K562 (cell line): ENCODE data around the gene KRTAP20-3. TPM values are rescaled to one million over a fixed set of nuclear protein-coding genes. Genes with fewer than 3 reads are reported as not detected.

Source experiments
- ATAC-seq: fragments of 200-7000 bp; cut with Tn5 transposase; 3 replicates; pipeline ENCODE4 v1.9.1; 2020; ENCODE audit warnings: moderate library complexity
- BruUV-seq: library from RNA; stranded (reverse); fragments of 400-500 nt; replicated peaks from 2 replicates; lab custom pipeline; 2021; lab: Mats Ljungman, UMichigan
- CTCF ChIA-PET: fragments of 300-600 bp; formaldehyde crosslinking; extraction: SDS; loops from one replicate; lab custom pipeline; 2021; ENCODE audit warnings: low intra/inter-chr PET ratio; lab: Yijun Ruan, JAX
- POLR2A ChIA-PET: fragments of 300-600, 350-650 bp; sonication (Branson Sonifier 250); formaldehyde crosslinking; extraction: SDS; loops from one replicate; lab custom pipeline; 2021; ENCODE audit warnings: antibody characterized with exemption, inconsistent platforms; lab: Yijun Ruan, JAX
- DNase-seq, 4 experiments: peaks; one replicate each; pipeline versions ENCODE4 v3.0.0 to v3.0.0-alpha.2; 2011 to 2018; ENCODE audit warnings: low spot score in 3 of 4, mixed read lengths in 3 of 4; ENCODE audit errors: extremely low read depth in 1 of 4
- FAIRE-seq: peaks from 2 replicates; lab custom pipeline; 2011; peaks lifted over from hg19 to GRCh38; lab: Jason Lieb, UNC
- H2AFZ ChIP-seq: 2 replicates; pipeline ENCODE4 v1.6.0; 2011; ENCODE audit warnings: low read depth, low read length, control low read depth, inconsistent platforms
- H3K27ac ChIP-seq: fragments of 200-600 bp; 3 replicates; pipeline ENCODE4 v1.8.0; 2011; ENCODE audit warnings: low read depth, mild to moderate bottlenecking, control low read depth, inconsistent platforms, low read length, moderate library complexity, mixed read lengths; ENCODE audit errors: extremely low read depth
- H3K27me3 ChIP-seq, 2 experiments: fragments of 300-600 bp in 1 of 2; 2 replicates in 1 of 2; 3 replicates in 1 of 2; pipeline versions ENCODE4 v1.6.0 to v1.8.0; 2011; ENCODE audit warnings: inconsistent platforms in 2 of 2, low read length in 2 of 2, mild to moderate bottlenecking in 1 of 2, mixed read lengths in 1 of 2, moderate library complexity in 1 of 2; ENCODE audit not compliant: control insufficient read depth in 2 of 2, insufficient read depth in 2 of 2
- H3K36me3 ChIP-seq: fragments of 300-600 bp; 3 replicates; pipeline ENCODE4 v1.8.0; 2011; ENCODE audit warnings: mild to moderate bottlenecking, low read length, inconsistent platforms; ENCODE audit not compliant: control insufficient read depth, insufficient read depth
- H3K4me1 ChIP-seq, 2 experiments: fragments of 200-600 bp in 1 of 2; replicated peaks in 1 of 2; 2 replicates in 1 of 2; 3 replicates in 1 of 2; pipeline versions ENCODE4 v1.5.1 to v1.8.0; 2011; ENCODE audit warnings: inconsistent platforms in 2 of 2, low read length in 2 of 2, mild to moderate bottlenecking in 1 of 2, mixed read lengths in 1 of 2, moderate library complexity in 1 of 2; ENCODE audit not compliant: control insufficient read depth in 2 of 2, insufficient read depth in 2 of 2
- H3K4me2 ChIP-seq: 2 replicates; pipeline ENCODE4 v1.6.1; 2011; ENCODE audit warnings: low read length, control low read depth, inconsistent platforms, mixed read lengths; ENCODE audit not compliant: insufficient read depth
- H3K4me3 ChIP-seq: fragments of 200-600 bp; sonication (generic), shearing (Covaris generic); 2 replicates; pipeline ENCODE4 v1.5.1; 2016; ENCODE audit warnings: control low read depth, inconsistent platforms
- H3K79me2 ChIP-seq: fragments of 200-600 bp; 3 replicates; pipeline ENCODE4 v1.8.0; 2011; ENCODE audit warnings: low read length, inconsistent platforms; ENCODE audit not compliant: control insufficient read depth, insufficient read depth
- H3K9ac ChIP-seq, 2 experiments: 2 replicates each; pipeline versions ENCODE4 v1.6.0 to v1.6.1; 2011; ENCODE audit warnings: low read depth in 2 of 2, low read length in 2 of 2, control low read depth in 1 of 2, inconsistent platforms in 1 of 2, mild to moderate bottlenecking in 1 of 2, mixed read lengths in 1 of 2; ENCODE audit not compliant: insufficient read depth in 1 of 2
- H3K9me1 ChIP-seq: one replicate; pipeline ENCODE4 v1.6.0; 2011; ENCODE audit warnings: inconsistent platforms, mild to moderate bottlenecking, low read length, moderate library complexity; ENCODE audit not compliant: control insufficient read depth, insufficient read depth
- H3K9me3 ChIP-seq: replicated peaks from 2 replicates; pipeline ENCODE4 v1.5.1; 2011; ENCODE audit warnings: low read depth, low read length, inconsistent platforms; ENCODE audit not compliant: control insufficient read depth, insufficient read depth
- H4K20me1 ChIP-seq: replicated peaks from 2 replicates; pipeline ENCODE4 v1.6.1; 2011; ENCODE audit warnings: low read length, inconsistent platforms, mixed read lengths; ENCODE audit not compliant: control insufficient read depth, insufficient read depth
- ATF7 ChIP-seq: fragments of 450-650 bp; IDR thresholded peaks from 2 replicates; pipeline ENCODE4 v1.7.1; 2014; ENCODE audit warnings: mild to moderate bottlenecking, moderate library complexity
- CEBPB ChIP-seq: fragments of 450-650 bp; IDR thresholded peaks from 2 replicates; pipeline ENCODE4 v1.6.1; 2016; ENCODE audit warnings: missing genetic modification characterization, missing compliant biosample characterization
- CEBPG ChIP-seq, 3 experiments: fragments of 200-800 bp in 1 of 3; sonication (Bioruptor generic) in 1 of 3; sonication (generic) in 1 of 3; formaldehyde crosslinking in 1 of 3; IDR thresholded peaks in 2 of 3; conservative IDR thresholded peaks in 1 of 3; 2 replicates each; pipeline versions ENCODE4 v1.6.1 to v1.8.0; 2016 to 2022; ENCODE audit warnings: missing compliant biosample characterization in 2 of 3, missing genetic modification characterization in 2 of 3, mild to moderate bottlenecking in 1 of 3, missing genetic modification reagents in 1 of 3
- CHD2 ChIP-seq: IDR thresholded peaks from 2 replicates; pipeline ENCODE4 v1.6.1; 2011; ENCODE audit warnings: low read depth, low read length
- FIP1L1 ChIP-seq: fragments of 200-400 bp; formaldehyde crosslinking; IDR thresholded peaks from 2 replicates; pipeline ENCODE4 v1.6.1; 2018; ENCODE audit warnings: mild to moderate bottlenecking, low read depth, low read length; ENCODE audit not compliant: poor library complexity, severe bottlenecking
- GATAD2A ChIP-seq: fragments of 450-650 bp; IDR thresholded peaks from 2 replicates; pipeline ENCODE4 v1.6.1; 2017
- ZNF124 ChIP-seq: sonication (generic); formaldehyde crosslinking; IDR thresholded peaks from 2 replicates; pipeline ENCODE4 v1.8.1; 2022; ENCODE audit warnings: missing genetic modification reagents
- WGBS: fragments of 100-300 bp; shearing (Covaris generic); methylation state at CpG from one replicate; pipeline ENCODE4 v1.1.6; 2016; ENCODE audit warnings: low coverage, mixed read lengths; ENCODE audit not compliant: insufficient coverage; ENCODE audit errors: missing lambda C conversion rate; 5-methylcytosine and 5-hydroxymethylcytosine counted together
- in situ Hi-C: fragments of 300-500 bp; cut with MboI; formaldehyde crosslinking; loops from 4 replicates; pipeline ENCODE4 v1.15.0; 2018; ENCODE audit warnings: inconsistent platforms, mixed read lengths
- intact Hi-C: fragments of 100-400 bp; cut with micrococcal nuclease; formaldehyde crosslinking; loops from 2 replicates; pipeline ENCODE4 v1.14.2; 2022
- polyA plus RNA-seq, 8 experiments: library from polyadenylated mRNA; depleted of rRNA in 4 of 8; stranded (reverse) in 5 of 8; unstranded in 3 of 8; fragments of >200 nt; fragmentation: Nextera tagmentation in 2 of 8; fragmentation: Illumina TruSeq in 1 of 8; extraction: Ambion mirVana in 2 of 8; extraction: Trizol in 1 of 8; gene quantifications; 2 replicates each; pipeline versions ENCODE4 v1.2.1 to v1.2.3, GENCODE V29; 2011 to 2014; ENCODE audit warnings: inconsistent platforms in 1 of 8, missing spikeins in 1 of 8
- total RNA-seq, 7 experiments: library from RNA; depleted of rRNA in 6 of 7; stranded (reverse); fragments of >200 nt in 6 of 7; fragmentation: Illumina TruSeq in 2 of 7; extraction: Trizol in 2 of 7; gene quantifications; 2 replicates each; pipeline versions ENCODE4 v1.2.1 to v1.2.3, GENCODE V29; 2011 to 2021; ENCODE audit warnings: low replicate concordance in 1 of 7

The KRTAP20-3 gene
- total and polyA plus RNA-seq, 9 of the 15 experiments (the other 6 are each of a cell fraction or from before 2014, with no cell fraction given) = not detected

DNA sequence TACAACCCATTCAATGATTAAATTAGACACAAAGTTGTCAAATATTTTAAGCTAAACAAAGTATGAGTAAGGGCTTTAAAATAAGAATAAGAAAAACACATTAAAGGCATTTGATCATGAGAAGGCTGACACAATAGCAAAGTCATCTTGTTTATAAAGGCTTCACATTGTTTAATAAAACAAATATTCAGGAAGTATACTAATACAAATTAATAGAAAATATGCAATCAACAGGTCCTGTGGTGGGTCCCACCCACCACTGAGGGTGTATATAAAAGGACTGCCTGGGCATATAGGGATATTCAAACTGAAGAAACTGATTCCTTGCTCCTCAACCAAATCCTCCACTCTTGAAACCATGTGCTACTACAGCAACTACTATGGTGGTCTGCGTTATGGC is 7.8 kb upstream of the KRTAP20-3 start, which contains the start of gene KRTAP20-2:
Gene KRTAP20-2 (plus strand): TSS at position 301 of the 400 bp plus-strand sequence. CDS start 58 bp downstream, at position 359.
- no peak within 1 kb of the TSS for H2AFZ ChIP-seq
- FAIRE-seq = no peak
- no peaks in the 10 kb centered on the region for H4K20me1 ChIP-seq
- H3K9ac ChIP-seq = no peak within 1 kb of the TSS
- 0% methylated on average over 1 of the region's 1 CpG for WGBS
- H3K27me3 ChIP-seq = no peaks in the 10 kb centered on the region
- H3K79me2 ChIP-seq = no peaks in the 10 kb centered on the region
- no peaks in the 10 kb centered on the region for H3K36me3 ChIP-seq
- intact Hi-C loops = loop anchor here (10.0 kb wide), 1 partner anchor 180 kb away; no protein-coding TSS in a partner anchor
- no peak for ATAC-seq
- no peak within 1 kb of the TSS for H3K4me2 ChIP-seq
- no peaks in the 10 kb centered on the region for H3K9me3 ChIP-seq
- no peaks in the 10 kb centered on the region for H3K4me1 ChIP-seq
- no peaks in the 10 kb centered on the region for H3K9me1 ChIP-seq
- BruUV-seq = no TSS peak
- no peak for TF ChIP-seq GATAD2A
- TF ChIP-seq ZNF124 (CRISPR knock-in tag) = no peak
- in situ Hi-C loops = no loop called here
- POLR2A ChIA-PET = no interaction called here
- no peak within 1 kb of the TSS for H3K27ac ChIP-seq
- DNase-seq = no peak
- H3K4me3 ChIP-seq = no peak within 1 kb of the TSS
- CTCF ChIA-PET = no interaction called here

DNA sequence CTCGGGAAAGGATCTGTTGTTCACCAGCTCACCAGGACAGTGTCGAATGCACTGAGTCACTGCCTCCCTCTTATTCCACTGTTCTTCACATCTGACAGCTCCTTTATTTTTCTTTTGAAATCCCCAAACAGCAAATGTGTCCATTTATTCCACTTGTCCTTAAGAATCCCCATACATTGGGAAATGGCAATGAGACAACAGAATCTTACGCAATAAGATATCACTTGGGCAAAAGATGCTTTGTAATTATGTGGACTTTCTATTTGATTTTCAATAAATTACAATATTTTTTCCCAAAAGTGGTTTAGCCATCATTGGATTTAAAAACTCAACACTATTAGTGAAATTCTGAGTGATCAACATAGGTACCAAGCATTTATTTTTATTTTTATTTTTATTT is 4.0 kb upstream of the KRTAP20-3 start:
- no peaks in the 10 kb centered on the region for H3K9me1 ChIP-seq
- H2AFZ ChIP-seq = no peak overlapping the region
- ATAC-seq (no peak), DNase-seq (no peak), FAIRE-seq (no peak)
- 0% methylated on average over 3 of the region's 3 CpGs for WGBS
- in situ Hi-C loops (no loop called here), intact Hi-C loops (loop anchor here (10.0 kb wide), 1 partner anchor 184 kb away; no protein-coding TSS in a partner anchor)
- no TSS peak for BruUV-seq
- no peaks in the 10 kb centered on the region; the same call in 1 of the 2 replicates for H3K9me3 ChIP-seq
- H3K27ac ChIP-seq = no peak overlapping the region
- no peak overlapping the region for H3K9ac ChIP-seq
- CTCF ChIA-PET = no interaction called here
- H3K4me1 ChIP-seq = no peaks in the 10 kb centered on the region
- no peaks in the 10 kb centered on the region for H3K79me2 ChIP-seq
- no peak overlapping the region for H3K4me3 ChIP-seq
- H3K4me2 ChIP-seq = no peak overlapping the region
- no peaks in the 10 kb centered on the region for H3K36me3 ChIP-seq
- no peaks in the 10 kb centered on the region for H4K20me1 ChIP-seq
- TF ChIP-seq CEBPG (CRISPR knock-in tag; IDR thresholded peaks at IDR 0.05) (no peak), CEBPG (tag; conservative IDR thresholded peaks at IDR 0.05 in 1 of 2, IDR thresholded peaks at IDR 0.05 in 1 of 2) (peak; percentile 11 to 79; a peak in 2 of 4 replicates), CHD2 (no peak), ATF7 (no peak), CEBPB (tag) (peak; percentile 49; the same call in 1 of the 2 replicates), FIP1L1 (no peak)
- H3K27me3 ChIP-seq = no peaks in the 10 kb centered on the region
- POLR2A ChIA-PET = no interaction called here
